Measurements from ENCODE around the gene ULK2. TPM values are rescaled to one million over a fixed set of nuclear protein-coding genes. Genes with fewer than 3 reads are reported as not detected.
A peak's percentile ranks its signal among the peaks of the same experiment; 100 is the strongest.

Gene ULK2
- total and polyA plus RNA-seq, 3 donors from 2014 or later = 69.2 to 112 (median 87.2) TPM

DNA sequence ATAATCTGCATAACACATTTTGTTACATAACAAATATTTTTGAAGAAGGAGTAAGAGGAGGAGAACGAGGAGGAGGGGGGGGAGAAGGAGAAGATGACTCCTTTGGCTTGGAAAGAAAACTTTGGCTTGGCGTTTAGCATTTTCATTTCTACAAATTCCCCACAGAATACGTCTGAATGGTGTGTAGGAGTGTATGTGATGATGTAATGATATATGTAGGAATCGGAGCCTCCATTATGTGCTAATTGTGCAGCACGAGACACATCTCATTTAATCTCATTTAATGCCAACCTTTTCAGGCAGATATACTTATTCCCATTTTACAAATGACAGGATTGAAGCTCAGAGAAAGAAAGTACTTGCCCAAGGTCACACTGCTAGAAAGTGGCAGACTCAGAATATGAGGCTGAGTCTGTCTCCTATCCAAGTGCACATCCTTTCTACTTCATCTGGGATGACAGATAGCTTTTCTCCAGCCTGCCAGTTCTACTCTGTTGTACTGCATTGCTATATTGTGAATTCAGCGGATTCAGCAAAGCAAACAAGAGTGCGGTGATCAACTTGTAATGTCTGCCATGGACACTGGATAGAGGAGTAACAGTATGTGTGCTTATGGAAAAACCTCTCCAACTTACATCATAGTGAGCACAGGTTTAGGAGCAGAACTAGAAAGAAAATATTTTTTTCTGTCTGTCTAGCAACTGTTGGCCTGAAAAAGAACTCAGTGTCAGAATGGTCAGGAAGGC lies 140.9 kb downstream of the ULK2 start:
- Histone ChIP-seq H3K4me1 (peaks cover 47% of the 10 kb centered on the region), H3K36me3 (ENCODE audit: low read depth, missing control alignments) (no peaks in the 10 kb centered on the region), H3K27me3 (no peaks in the 10 kb centered on the region), H3K4me3 (no peak overlapping the region), H3K9me3 (no peaks in the 10 kb centered on the region), H3K27ac (peak overlapping the region; percentile 95 to 96)
- WGBS, 2 donors = 59 to 69% methylated on average over 7 of the region's 7 CpGs
- no peak for DNase-seq
- intact Hi-C loops (cut with DNase I; ENCODE audit: low total_unique reads) = loop anchor here (5.0 kb wide), 1 partner anchor 80 kb away; the partner anchor contains the start of gene ALDH3A2
- TF ChIP-seq POLR2A (IDR thresholded peaks at IDR 0.05) = no peak
- TF ChIP-seq, protein P1, sequence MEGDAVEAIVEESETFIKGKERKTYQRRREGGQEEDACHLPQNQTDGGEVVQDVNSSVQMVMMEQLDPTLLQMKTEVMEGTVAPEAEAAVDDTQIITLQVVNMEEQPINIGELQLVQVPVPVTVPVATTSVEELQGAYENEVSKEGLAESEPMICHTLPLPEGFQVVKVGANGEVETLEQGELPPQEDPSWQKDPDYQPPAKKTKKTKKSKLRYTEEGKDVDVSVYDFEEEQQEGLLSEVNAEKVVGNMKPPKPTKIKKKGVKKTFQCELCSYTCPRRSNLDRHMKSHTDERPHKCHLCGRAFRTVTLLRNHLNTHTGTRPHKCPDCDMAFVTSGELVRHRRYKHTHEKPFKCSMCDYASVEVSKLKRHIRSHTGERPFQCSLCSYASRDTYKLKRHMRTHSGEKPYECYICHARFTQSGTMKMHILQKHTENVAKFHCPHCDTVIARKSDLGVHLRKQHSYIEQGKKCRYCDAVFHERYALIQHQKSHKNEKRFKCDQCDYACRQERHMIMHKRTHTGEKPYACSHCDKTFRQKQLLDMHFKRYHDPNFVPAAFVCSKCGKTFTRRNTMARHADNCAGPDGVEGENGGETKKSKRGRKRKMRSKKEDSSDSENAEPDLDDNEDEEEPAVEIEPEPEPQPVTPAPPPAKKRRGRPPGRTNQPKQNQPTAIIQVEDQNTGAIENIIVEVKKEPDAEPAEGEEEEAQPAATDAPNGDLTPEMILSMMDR (IDR thresholded peaks at IDR 0.05) = no peak

GRCh38 chr17:19725486-19725885 lies 142.2 kb downstream of the ULK2 start:
- TF ChIP-seq POLR2A (IDR thresholded peaks at IDR 0.05) = no peak
- TF ChIP-seq, protein P1 (IDR thresholded peaks at IDR 0.05) = no peak
- peak overlapping the region in 1 of 2 donors; percentile 96 for H3K27ac ChIP-seq
- peaks cover 41% of the 10 kb centered on the region for H3K4me1 ChIP-seq
- no peak overlapping the region for H3K4me3 ChIP-seq
- no peaks in the 10 kb centered on the region for H3K9me3 ChIP-seq
- WGBS, 2 donors = 88 to 93% methylated on average over 5 of the region's 5 CpGs
- no peaks in the 10 kb centered on the region for H3K36me3 ChIP-seq (ENCODE audit: low read depth, missing control alignments)
- intact Hi-C loops (cut with DNase I; ENCODE audit: low total_unique reads) = loop anchor here (5.0 kb wide), 1 partner anchor 78 kb away; the partner anchor contains the start of gene ALDH3A2
- no peak for DNase-seq
- no peaks in the 10 kb centered on the region for H3K27me3 ChIP-seq

GRCh38 chr17:19724501-19725420 lies 143.0 kb downstream of the ULK2 start:
- peak overlapping the region; percentile 39 to 48 for H3K4me3 ChIP-seq
- intact Hi-C loops (cut with DNase I; ENCODE audit: low total_unique reads) = loop anchor here (5.0 kb wide), 1 partner anchor 77 kb away; the partner anchor contains the start of gene ALDH3A2
- peak; percentile 75 for DNase-seq
- peaks cover 41% of the 10 kb centered on the region for H3K4me1 ChIP-seq
- H3K36me3 ChIP-seq (ENCODE audit: low read depth, missing control alignments) = no peaks in the 10 kb centered on the region
- TF ChIP-seq POLR2A (IDR thresholded peaks at IDR 0.05) = no peak
- TF ChIP-seq, protein P1 (IDR thresholded peaks at IDR 0.05) = no peak
- WGBS, 2 donors = 44 to 48% methylated on average over 18 to 53 of the region's 55 CpGs
- no peaks in the 10 kb centered on the region for H3K27me3 ChIP-seq
- H3K27ac ChIP-seq = peak overlapping the region in 1 of 2 donors; percentile 73
- no peaks in the 10 kb centered on the region for H3K9me3 ChIP-seq

GRCh38 chr17:19723964-19724363 lies 143.8 kb downstream of the ULK2 start:
- H3K27me3 ChIP-seq = no peaks in the 10 kb centered on the region
- no peak for DNase-seq
- H3K4me3 ChIP-seq = peak overlapping the region in 1 of 2 donors; percentile 48
- H3K27ac ChIP-seq = peak overlapping the region in 1 of 2 donors; percentile 73
- no peaks in the 10 kb centered on the region for H3K9me3 ChIP-seq
- intact Hi-C loops (cut with DNase I; ENCODE audit: low total_unique reads) = no loop called here
- no peaks in the 10 kb centered on the region for H3K36me3 ChIP-seq (ENCODE audit: low read depth, missing control alignments)
- peaks cover 33% of the 10 kb centered on the region for H3K4me1 ChIP-seq
- 75 to 83% methylated on average over 1 of the region's 1 CpG for WGBS, 2 donors
- TF ChIP-seq, protein P1 (IDR thresholded peaks at IDR 0.05) = no peak
- TF ChIP-seq POLR2A (IDR thresholded peaks at IDR 0.05) = no peak

Small RNA genes lying within 50 kb of the gene (small RNA-seq; reads per million reads assigned to genes)
- 0 reads per million in 2 donors for gene AC015726.2

Other genes starting within 250 kb of the ULK2 start
- gene ALDH3A2, start 219.2 kb downstream of the ULK2 start, total RNA-seq = 100 to 1,000 TPM in 1 of 2 donors, 10 to 100 TPM in 1; 100.0 to 125 TPM
- gene ALDH3A2, start 219.2 kb downstream of the ULK2 start, polyA plus RNA-seq (ENCODE audit: insufficient read depth, low read depth, low replicate concordance) = 76.0 TPM
- under 1 TPM; 0.16 to 0.50 TPM for gene SLC47A2, start 151.4 kb downstream of the ULK2 start, total RNA-seq
- 1.1 TPM for gene SLC47A2, start 151.4 kb downstream of the ULK2 start, polyA plus RNA-seq (ENCODE audit: insufficient read depth, low read depth, low replicate concordance)
- 1 to 10 TPM; 3.2 to 5.6 TPM for gene ALDH3A1, start 119.6 kb downstream of the ULK2 start, total RNA-seq
- 4.2 TPM for gene ALDH3A1, start 119.6 kb downstream of the ULK2 start, polyA plus RNA-seq (ENCODE audit: insufficient read depth, low read depth, low replicate concordance)
- 10 to 100 TPM; 38.4 to 40.0 TPM for gene AKAP10, start 109.9 kb upstream of the ULK2 start, total RNA-seq
- gene AKAP10, start 109.9 kb upstream of the ULK2 start, polyA plus RNA-seq (ENCODE audit: insufficient read depth, low read depth, low replicate concordance) = 36.0 TPM
- 100 to 1,000 TPM; 148 to 160 TPM for gene SPECC1, start 141.4 kb upstream of the ULK2 start, total RNA-seq
- gene SPECC1, start 141.4 kb upstream of the ULK2 start, polyA plus RNA-seq (ENCODE audit: insufficient read depth, low read depth, low replicate concordance) = 78.6 TPM

All from testis (tissue), 3 donors.